H4 (cell line): ENCODE measurements around the gene C1orf146. TPM values are rescaled to one million over a fixed set of nuclear protein-coding genes. Genes with fewer than 3 reads are reported as not detected.
A peak's percentile ranks its signal among the peaks of the same experiment; 100 is the strongest.
"Not testable (repeated sequence)": the region's sequence is repeated elsewhere in the genome, so short reads cannot be mapped to it uniquely, and the experiment has no call there.

Source experiments
- DNase-seq: peaks from one replicate; pipeline ENCODE4 v3.0.0-alpha.2; 2015; ENCODE audit warnings: low spot score
- total RNA-seq: library from RNA; depleted of rRNA; stranded (reverse); fragments of >200 nt; shearing (Covaris generic); gene quantifications from 2 replicates; pipeline ENCODE4 v1.2.3, GENCODE V29; 2014; rRNA removed

C1orf146 gene, protein sequence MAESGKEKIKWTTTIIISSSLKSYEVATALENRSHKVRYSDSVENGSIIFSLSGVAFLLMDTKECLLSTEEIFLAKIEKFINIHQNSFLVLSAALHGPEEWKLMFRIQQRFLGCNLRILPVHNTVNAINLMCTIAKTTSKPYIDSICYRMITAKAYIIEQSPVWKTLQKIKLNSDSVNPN
- not detected in 2 replicates for total RNA-seq

DNA sequence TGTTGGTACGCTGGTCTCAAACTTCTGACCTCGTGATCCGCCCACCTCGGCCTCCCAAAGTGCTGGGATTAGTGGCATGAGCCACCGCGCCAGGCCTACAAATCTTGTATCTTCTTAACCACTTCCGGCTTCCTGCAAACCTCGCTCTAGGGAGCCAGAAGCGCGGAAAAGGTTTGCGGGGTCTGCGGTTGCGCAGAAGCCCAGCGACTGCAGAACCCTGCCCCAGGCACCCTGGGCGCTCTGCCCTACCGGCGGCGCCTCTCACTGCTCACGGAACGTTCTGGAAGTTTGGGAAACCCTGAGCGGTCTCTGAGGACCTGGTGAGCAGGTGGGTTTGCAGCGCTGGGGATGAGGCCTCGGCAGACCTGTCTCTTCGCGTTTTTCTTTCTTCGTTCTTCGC lies at the start of gene C1orf146:
Gene C1orf146, plus strand, starts transcription at position 195 of the 400 bp plus-strand sequence. CDS start 13,506 bp downstream, outside the sequence.
- no peak for DNase-seq

DNA sequence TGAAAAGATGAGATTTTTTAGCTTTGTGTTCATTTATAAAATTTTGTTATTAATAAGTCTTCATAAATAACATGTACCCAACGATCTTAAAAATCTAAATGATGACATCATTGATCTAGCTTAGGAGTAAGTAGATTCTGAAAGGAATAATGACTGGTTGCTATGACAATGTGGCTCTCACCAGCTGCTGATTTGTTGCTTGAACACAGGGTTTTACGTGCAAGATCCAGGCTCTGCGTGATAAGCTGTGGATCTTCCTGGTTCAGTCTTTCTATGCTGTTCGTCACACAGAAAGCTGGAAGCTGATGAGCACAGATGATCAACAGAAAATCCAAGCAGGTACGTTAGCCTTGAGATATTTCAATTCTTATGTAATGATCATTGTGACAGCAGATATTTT lies 49.1 kb upstream of the C1orf146 start:
- DNase-seq = no peak

DNA sequence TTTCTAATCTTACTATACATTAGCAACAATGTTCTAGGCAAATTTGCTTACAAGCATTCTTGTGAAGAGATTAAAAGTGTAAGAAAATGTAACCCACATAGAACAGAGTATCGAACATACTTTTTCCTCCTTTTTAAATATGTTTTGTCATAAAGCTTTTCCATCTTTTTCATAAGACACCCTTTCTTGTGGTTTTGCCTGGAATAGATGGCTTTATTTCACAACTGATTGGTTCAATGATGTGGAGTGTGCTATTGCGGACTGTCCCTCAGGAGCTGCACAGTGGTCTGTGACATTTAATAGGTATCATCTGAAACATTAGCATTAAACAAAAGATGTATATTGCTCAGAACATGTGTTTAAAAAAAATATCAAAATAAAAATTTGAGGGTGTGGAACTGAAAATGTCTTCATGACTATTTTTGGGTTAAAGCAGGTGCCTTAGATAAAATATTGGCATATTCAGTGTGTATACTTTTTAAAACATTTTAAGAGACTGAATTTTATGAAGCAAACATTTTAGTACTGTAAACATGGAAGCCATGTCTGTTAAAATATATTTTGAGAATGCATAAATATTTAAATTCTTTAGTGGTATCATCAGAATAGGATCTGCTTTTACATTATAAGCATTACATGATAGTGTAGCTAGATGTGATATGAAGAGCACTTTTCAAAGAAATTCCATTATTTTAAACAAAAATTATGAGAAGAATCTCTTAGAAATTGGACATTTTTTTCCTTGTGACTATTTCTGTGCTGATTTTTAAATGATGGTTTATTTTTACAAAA lies 48.3 kb upstream of the C1orf146 start:
- DNase-seq = no peak

DNA sequence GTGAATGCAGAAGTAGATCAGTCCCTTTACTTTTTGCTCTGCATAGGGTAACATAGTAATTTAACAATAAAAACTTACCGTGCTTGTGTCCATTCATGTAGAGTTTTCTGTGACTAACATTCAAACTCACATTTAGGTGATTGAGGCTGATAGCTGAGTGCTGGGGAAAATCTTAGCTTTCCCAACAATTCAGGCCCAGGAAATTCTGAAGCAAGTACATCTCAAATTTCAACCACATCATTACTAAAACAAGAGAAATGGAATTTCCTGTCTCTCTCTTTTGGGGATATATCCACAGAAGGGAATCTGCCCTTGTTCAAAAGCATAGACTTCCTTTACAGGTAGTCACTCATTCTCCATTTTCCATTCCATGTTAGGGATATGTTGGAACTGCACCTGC lies 33.1 kb upstream of the C1orf146 start:
- peak; percentile 15 for DNase-seq

DNA sequence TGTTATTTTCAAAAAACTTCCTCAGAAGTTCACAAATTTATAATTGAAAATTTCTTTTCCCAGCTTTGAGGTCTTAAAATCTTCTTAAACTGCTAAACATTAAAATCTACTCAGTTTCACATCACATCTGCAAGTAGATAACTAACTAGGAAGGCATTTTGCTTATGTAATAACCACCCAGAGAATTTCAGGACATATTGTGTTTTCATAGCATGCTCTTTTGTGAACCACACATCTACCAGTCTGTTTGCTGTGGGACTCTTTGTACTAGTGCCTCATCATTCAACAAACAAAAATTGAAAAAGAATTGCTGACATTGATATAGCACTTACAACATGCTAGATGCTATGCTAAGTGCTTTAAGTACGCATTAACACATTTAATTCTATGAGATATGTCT lies 31.6 kb upstream of the C1orf146 start:
- DNase-seq = no peak

DNA sequence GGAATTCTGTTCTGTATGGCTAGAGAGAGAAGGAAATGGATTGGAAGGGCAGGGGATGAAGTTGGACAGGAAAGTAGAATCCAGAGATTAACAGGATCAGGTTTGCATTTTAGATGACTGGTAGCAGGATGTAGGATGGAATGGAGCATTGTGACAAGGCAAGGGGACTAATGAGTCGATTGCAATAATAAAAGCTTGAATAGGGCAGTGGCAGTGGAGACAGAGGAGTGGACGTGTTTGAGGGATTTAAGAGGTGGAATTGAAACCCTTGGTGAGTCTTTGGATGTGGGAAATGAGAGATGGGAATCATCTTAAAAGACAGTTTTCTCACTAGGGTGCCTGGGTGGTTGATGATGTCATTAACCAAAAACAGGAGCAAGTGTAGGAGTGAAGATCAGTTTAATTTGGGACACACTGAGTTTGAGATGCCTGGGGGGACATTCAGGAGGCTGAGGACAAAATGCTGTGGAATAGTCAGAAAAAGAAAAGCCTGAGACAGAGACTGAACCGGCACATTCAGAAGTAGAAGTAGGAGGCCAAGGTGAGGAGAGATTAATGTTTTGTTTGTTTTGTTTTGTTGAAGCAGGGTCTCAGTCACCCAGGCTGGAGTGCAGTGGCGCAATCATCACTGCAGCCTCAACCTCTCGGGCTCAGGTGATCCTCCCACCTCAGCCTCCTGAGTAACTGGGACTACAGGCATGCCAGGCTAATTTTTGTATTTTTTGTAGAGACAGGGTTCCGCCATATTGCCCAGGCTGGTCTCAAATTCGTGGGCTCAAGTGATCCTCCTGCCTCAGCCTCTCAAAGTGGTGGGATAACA lies 29.1 kb upstream of the C1orf146 start:
- no peak for DNase-seq

DNA sequence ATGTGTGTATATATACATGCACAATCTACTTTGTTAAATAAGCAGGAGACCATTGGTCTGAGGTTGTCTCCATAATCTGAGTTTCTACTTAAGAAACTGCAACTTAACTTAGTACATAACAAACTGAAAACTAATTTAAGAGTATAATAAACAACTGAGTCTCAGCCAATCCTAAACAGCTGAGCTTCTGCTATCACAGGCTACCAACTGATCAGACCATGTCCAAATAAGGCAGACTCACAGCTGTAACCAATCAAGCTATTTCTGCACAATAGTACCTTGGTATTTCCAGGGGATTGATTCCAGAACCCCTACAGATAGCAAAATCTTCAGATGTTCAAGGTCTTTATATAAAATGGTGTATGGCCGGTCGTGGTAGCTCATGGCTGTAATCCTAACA lies 26.0 kb upstream of the C1orf146 start:
- DNase-seq = no peak

DNA sequence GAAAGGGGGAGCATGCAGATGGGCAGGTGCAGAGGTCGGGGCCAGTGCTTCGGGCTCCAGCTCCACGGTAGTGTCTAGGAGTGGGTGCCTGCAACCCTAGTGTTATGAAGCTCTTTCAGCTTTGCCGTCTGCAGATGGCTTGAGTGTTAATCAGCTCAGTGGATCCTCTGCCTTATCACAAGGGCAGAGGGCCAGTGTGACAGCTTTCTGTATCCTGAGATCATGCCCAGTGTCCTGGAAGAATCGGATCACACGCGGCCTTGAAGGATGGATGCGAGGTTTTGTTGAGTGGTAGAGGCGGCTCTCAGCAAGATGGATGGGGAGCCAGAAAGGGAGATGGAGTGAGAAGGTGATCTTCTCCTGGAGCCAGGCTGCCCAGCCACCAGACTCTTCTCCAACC lies 25.5 kb upstream of the C1orf146 start:
- DNase-seq = no peak

DNA sequence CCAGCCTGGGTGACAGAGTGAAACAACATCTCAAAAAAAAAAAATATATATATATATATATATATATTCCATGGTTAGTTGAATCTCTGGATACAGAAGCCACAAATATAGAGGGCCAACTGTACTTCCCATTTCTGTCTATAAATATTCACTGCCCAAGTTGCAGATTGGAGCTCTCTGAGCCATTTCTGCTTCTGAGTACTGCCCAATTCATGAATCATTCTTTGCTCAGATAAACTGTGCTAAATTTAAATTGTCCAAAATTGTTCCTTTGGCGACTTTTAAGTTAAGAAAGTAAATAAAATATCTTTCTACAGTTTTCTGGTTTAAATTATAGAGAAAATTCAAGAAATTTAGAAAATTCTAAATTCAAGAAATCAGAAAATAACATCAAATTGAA lies 23.2 kb upstream of the C1orf146 start:
- DNase-seq = no peak

DNA sequence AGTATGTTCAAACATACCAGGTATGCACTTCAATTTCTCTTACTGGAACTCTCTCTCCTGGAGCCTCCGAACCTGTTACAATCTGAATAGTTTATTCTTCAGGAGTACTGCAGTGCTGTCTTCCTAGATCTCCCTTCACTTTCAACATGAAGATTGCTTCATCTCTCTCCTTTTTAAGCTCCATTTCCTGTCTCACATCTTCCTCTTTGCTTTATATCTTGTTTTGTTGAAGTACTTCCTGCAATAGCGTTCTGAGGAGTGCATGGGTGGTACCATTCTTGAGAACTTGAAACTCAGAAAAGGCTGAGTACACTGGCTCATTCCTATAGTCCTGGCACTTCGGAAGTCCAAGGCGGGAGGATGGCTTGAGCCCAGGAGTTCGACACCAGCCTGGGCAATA lies 15.7 kb upstream of the C1orf146 start:
- no peak for DNase-seq

DNA sequence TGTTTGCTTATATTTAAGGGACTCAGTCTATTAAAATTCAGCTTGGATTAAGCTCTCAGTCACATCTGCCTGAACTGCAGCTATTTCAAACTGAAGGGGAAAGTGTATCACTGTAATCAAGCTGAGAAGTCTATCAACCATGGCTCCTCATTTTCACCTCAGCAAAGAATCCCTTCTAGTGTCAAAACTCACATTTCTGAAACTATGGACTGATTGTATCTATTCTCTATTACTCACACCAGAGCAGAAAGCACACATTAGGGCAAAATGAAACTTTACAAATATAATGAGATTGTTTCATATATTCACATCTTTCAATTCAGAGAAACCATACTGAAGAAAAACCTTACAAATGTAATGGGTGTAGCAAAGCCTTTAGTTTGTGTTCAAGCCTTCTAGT lies 14.6 kb upstream of the C1orf146 start:
- DNase-seq = no peak

DNA sequence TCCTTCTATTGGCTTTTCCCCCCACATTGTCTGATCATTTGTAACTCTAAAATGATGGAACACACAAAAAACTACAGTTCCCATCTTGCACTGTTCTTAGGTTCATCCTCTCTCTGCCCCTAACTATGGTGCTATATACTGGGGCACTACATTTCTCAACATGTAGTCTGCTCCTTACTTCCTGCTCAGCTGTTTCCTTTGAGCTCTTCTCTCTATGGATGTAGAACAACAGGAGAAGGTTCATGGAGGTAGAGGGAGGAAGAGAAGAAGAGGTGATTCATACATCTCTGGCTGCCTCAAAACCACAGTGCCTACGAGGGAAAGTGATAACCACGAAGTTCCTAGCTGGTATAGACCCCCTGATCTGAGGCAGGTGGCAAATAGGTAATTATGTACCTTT lies 7.0 kb upstream of the C1orf146 start:
- DNase-seq = no peak

DNA sequence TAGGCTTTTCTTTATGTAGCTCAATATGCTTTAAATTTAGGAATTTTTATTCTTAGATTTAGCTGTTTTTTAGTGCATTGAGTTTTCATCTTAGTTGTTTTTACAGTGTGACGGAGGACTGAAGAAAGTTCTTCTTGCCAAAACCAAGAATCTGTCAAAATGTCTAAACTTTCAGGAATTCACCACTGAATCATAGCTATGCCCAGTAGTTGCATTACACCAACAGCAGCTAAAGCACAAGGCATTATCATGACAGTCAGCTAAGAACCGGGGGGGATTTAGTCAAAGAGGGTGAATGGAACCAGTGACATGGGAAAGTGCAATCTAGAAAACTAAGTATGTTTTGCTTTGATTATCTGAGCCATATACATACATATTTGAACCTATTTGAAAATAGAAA lies 6.5 kb upstream of the C1orf146 start:
- no peak for DNase-seq

DNA sequence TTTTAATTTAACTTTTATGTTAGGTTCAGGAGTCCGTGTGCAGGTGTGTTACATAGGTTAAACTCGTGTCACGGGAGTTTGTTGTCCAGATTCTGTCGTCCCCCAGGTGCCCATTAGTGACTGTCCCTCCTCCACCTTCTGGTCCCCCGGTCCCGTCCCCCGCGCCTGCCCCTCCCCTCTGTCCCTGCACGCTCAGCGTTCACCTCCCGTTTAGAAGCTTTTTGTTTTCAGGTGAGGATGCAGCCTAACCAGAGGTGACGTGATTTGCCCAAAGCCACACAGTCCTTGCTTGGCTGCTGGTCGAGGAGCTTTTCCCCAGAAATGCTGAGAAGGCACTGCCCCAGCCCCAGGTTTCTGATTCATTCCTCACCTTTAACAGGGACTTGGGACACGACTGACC lies 844 bp downstream of the C1orf146 start:
- DNase-seq = no peak

DNA sequence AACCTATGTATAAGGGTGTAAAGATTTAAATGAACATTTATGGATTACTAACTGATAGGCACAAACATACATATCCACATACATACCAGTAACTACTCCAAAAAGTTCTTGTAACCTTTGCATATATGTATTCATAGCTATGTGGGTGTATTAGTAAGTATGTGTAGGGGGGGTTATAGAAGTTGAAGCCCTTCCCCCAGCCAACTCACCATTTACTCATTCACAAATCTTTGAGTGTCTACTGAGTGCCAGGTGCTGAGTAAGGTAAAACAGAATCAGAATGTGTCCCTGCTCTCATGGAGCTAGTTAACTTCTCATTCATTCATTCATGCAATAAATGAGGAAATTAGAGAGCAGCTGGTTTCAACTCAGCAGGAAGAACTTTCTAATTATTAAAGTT lies 1.3 kb downstream of the C1orf146 start:
- DNase-seq = no peak

DNA sequence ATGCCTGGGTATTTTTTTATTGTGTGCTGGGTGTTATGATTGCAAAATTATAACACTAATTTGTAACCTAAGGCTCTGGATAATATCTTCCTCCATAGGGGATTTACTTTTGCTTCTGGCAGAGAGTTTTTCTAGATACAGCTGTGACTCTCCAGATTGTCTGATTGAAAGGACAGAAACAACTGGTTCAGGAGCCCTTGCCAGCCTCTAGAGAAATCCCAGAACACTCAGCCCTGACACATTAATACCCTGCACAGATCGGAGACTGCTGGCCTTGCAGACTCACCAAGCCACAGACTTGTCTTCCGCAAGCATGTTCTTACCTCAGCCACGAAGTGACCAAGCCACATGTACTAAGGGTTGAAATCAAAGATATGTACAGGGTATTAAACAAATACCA lies 10.7 kb downstream of the C1orf146 start:
- no peak for DNase-seq

DNA sequence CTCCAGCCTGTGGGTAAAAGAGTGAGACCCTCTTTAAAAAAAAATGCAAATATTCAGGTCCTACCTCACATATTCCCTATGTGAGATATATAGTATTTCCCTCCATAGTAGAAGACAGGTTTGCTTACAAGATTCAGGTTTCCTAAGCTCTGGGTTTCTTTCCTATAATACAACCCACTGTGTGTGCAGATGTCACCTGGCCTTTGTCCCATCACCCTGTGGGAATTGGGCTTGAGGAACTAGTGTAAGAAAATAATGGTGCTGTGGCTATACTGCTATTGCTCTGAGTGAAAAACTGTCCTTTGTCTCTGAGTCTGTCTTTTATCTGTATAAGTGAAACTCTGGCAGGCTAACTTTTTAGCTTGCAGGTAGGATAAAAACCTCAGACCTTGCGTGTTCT lies 13.0 kb downstream of the C1orf146 start:
- no peak for DNase-seq

DNA sequence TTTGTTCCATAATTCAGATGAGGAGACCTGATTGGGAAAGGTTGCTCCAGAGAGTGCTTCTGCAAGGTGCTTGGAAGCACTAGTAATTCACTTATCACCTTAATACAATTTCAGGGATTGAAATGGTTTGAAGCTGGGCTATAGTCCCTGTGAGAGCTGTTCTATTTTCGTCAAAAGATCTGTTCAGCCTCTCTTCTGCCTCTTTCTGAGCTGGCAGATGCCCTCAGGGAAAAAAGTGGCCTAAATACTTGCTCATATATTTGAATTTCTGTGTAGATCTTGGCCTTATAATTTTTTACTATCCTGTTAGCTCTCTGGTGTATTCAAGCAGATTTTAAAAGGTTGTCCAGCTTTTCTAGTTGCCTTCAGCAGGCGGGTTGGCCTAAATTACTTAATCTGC lies 22.3 kb downstream of the C1orf146 start:
- no peak for DNase-seq

DNA sequence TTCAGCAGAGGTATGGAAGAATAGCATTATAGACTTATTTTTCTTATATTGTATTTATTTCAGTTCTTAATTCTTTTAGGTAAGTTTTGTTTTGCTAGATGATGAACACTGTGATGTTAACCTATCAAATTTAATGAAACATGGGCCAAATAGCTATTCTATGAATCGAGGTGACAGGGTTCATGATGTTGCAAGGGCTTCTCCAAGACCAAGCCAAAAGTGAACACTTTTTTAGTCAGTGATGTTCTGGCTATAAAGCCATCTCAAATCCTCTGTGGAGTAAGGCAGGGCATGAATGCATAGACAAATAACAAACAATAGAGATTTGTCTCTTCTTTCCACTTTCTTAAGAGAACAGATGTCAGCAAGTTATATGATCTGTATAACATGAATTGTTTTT lies 26.7 kb downstream of the C1orf146 start:
- DNase-seq = no peak

DNA sequence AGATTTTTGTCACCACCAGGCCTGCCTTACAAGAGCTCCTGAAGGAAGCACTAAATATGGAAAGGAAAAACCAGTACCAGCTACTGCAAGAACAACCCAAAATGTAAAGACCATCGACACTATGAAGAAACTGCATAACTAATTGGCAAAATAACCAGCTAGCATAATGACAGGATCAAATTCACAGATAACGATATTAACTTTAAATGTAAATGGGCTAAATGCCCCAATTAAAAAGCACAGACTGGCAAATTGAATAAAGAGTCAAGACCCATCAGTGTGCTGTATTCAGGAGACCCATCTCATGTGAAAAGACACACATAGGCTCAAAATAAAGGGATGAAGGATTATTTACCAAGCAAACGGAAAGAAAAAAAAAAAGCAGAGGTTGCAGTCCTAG lies 37.0 kb downstream of the C1orf146 start:
- DNase-seq = not testable (repeated sequence)

DNA sequence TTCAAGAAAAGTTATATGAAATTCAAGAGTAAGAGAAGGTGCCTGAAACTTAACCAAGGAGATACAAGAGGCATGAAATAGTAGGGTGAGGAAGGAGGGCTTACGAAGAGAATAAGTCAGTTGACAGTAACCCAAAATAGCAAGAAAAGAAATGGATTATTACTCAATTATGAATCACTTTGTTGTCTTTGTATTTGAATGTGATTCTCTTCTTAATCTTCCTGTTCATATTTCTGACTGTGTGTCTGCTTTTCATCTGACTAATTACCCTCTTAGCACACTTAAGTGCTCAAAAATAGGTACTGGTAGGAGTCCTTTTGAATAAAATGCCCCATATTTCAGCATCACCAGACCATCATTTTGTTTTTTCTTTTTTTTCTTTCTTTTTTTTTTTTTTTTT lies 41.6 kb downstream of the C1orf146 start:
- DNase-seq = no peak

DNA sequence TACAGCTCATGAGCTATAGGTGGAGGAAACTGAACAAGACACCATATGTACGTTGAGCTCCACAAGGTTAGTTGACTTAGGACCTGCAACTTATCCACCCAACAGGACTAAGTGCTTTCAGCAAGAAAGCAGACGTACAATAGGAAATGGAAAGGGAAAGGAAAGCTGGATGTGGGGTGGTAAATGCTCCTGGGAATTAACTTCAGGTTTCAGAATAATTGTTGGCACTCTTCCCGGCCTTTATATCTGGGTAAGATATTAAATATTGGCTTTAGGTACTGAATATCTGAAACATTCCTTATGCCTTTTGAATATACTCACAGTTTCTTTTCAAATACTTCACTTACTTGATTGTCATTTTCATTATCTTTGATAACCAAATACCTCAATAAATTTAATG lies 44.8 kb downstream of the C1orf146 start:
- DNase-seq = no peak

DNA sequence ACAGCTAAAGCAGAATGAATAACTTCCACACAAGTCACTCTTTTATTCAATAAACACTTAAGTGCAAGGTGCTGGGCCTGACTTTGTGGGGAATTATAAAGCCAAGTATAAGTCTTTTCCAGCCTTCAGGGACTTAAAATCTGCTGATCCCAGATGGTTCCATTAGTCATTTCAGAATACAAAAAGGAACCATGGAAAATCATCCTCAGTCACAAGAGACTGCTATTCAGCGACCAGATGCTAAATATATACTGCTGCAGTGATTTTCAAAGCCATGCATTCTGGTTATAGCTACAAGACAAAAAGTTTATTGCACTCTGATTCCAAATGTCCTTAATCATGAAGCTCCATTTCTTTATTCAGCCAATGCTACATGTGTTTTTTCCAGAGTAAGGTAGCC lies 55.3 kb downstream of the C1orf146 start:
- DNase-seq = no peak
